OCI-LY1 (cell line): ENCODE data around the gene STK11IP.

Source experiments
- CTCF ChIP-seq: fragments of 200-600 bp; sonication (generic), shearing (Covaris generic); IDR thresholded peaks from 2 replicates; pipeline ENCODE4 v1.5.1; 2017; ENCODE audit warnings: mild to moderate bottlenecking, antibody characterized with exemption, low read length, moderate library complexity, mixed read lengths
- EZH2 ChIP-seq: fragments of 200-600 bp; sonication (generic), shearing (Covaris generic); IDR thresholded peaks from 2 replicates; pipeline ENCODE4 v1.8.0; 2017; ENCODE audit warnings: borderline replicate concordance, mixed run types, mild to moderate bottlenecking, antibody characterized with exemption, low read length, moderate library complexity, mixed read lengths

- TF ChIP-seq CTCF (no peak), EZH2 (no peak)
Measured at GRCh38 chr2:219656526-219656925, 58.9 kb downstream of the STK11IP start.
